ENCODE measurements around the gene GALNT16. TPM values are rescaled to one million over a fixed set of nuclear protein-coding genes. Genes with fewer than 3 reads are reported as not detected.

GALNT16 gene
- total RNA-seq, 4 donors from 2014 or later = 8.3 to 11.7 (median 10.7) TPM

DNA sequence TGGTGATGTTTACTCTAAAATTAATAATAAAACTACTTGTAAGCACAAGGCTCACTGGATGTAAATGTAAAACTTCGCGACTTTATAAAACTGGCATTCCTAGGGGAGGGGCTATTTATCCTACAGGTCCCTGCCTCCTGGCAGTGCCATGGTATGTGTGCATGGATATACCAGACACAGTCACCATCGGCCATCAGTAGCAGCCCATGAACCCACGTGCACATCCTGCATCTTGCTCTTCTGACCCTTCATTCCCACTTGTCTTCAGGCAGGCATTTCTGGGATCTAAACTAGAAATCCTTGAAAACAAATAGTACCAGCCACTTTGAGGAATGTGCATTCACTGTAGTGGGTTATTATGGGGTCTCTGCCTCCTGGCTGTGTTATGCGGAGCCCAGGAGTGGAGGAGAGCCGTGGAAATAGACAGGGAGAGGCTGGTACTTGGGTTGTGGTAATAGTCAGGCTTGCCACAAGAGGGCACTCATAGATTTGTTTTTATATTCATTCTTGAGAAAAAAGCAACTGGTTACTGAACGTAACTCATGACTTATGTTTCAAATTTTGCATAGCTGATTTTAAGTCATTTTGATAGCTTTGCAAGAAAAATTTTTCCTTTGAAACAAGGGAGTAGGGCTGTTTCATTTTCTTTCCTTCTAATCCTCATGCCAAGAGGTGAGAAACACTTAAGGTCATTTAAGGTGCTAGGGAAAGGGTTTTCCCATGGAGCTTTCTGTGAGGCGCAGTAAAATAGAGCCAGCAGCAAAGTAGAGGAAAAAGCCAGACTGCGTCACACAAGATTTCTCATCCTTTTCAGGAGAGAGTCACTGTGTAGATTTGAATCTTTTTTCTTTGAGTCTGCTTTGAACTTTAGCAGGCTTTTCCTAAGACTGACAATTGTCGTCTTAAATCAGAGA is 17.4 kb upstream of the GALNT16 start:
- Histone ChIP-seq H3K36me3 (peaks cover 0 to 38% (median 0%) of the 10 kb centered on the region in 3 donors), H3K4me3 (no peak overlapping the region), H3K27me3 (no peaks in the 10 kb centered on the region), H3K27ac (peak overlapping the region in 3 of 4 donors; percentile 18 to 68 (median 33)), H3K4me1 (peaks cover 0 to 29% (median 1%) of the 10 kb centered on the region in 4 donors), H3K9me3 (no peaks in the 10 kb centered on the region)
- DNase-seq (ENCODE audit: low spot score in 2 of 2) = peak; percentile 52 to 88
- 44 to 51% methylated on average over 10 of the region's 10 CpGs for WGBS, 2 donors
- TF ChIP-seq, protein P1, sequence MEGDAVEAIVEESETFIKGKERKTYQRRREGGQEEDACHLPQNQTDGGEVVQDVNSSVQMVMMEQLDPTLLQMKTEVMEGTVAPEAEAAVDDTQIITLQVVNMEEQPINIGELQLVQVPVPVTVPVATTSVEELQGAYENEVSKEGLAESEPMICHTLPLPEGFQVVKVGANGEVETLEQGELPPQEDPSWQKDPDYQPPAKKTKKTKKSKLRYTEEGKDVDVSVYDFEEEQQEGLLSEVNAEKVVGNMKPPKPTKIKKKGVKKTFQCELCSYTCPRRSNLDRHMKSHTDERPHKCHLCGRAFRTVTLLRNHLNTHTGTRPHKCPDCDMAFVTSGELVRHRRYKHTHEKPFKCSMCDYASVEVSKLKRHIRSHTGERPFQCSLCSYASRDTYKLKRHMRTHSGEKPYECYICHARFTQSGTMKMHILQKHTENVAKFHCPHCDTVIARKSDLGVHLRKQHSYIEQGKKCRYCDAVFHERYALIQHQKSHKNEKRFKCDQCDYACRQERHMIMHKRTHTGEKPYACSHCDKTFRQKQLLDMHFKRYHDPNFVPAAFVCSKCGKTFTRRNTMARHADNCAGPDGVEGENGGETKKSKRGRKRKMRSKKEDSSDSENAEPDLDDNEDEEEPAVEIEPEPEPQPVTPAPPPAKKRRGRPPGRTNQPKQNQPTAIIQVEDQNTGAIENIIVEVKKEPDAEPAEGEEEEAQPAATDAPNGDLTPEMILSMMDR (IDR thresholded peaks at IDR 0.05) = peak; percentile 58 to 85 (median 78)
- no peak for TF ChIP-seq EP300 (IDR thresholded peaks at IDR 0.05)

DNA sequence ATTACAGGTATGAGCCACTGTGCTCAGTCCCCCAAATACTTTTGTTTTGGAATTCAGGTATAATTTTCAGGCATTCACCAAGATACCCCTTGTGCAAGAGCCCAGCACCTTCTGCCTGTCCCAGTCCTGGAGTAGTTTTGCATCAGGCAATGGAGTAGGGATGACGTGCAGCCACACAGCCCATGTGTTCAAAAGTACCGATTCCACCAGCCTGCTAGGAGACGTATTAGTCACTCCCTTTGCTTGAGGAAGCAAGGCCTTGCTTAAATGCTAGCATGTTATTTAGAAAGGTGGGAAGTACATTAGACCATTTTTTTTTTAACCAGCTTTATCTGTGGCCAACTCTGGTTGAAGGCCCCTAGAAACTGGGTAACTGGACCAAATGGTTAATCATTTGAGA is 15.0 kb upstream of the GALNT16 start:
- Histone ChIP-seq H3K36me3 (peaks cover 0 to 16% (median 0%) of the 10 kb centered on the region in 3 donors), H3K27me3 (no peaks in the 10 kb centered on the region), H3K4me1 (peaks cover 0 to 37% (median 1%) of the 10 kb centered on the region in 4 donors), H3K27ac (no peak overlapping the region), H3K4me3 (no peak overlapping the region), H3K9me3 (no peaks in the 10 kb centered on the region)
- 87 to 95% methylated on average over 3 of the region's 3 CpGs for WGBS, 2 donors
- TF ChIP-seq, protein P1 (IDR thresholded peaks at IDR 0.05) = no peak
- TF ChIP-seq EP300 (IDR thresholded peaks at IDR 0.05) (no peak), POLR2A (IDR thresholded peaks at IDR 0.05) (no peak)
- DNase-seq (ENCODE audit: low spot score in 2 of 2) = no peak

DNA sequence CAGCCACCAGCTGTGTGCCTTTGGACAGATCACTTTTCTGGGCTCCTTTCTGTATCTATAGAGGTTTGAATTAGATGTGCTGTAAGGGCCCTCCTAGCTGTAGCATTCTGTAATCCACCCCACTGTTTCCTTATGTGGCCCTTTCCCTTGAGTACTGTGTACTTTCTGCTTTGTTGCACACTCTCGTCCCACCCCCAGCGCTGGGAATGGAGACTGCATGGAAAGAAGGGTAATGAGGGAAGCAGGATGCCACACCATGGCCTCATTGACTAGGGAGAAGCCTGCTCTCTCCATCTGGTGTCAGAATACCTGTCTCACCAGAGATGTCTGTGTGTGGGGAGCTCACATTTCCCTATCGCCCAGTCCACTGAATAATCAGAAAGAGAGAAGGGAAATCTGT is 13.6 kb upstream of the GALNT16 start:
- no peaks in the 10 kb centered on the region for H3K27me3 ChIP-seq
- H3K27ac ChIP-seq = no peak overlapping the region
- TF ChIP-seq EP300 (IDR thresholded peaks at IDR 0.05) = no peak
- TF ChIP-seq, protein P1 (IDR thresholded peaks at IDR 0.05) = no peak
- TF ChIP-seq POLR2A (IDR thresholded peaks at IDR 0.05) = no peak
- H3K4me3 ChIP-seq = no peak overlapping the region
- H3K9me3 ChIP-seq = no peaks in the 10 kb centered on the region
- H3K4me1 ChIP-seq = peaks cover 0 to 30% (median 1%) of the 10 kb centered on the region in 4 donors
- H3K36me3 ChIP-seq = peaks cover 0 to 4% (median 0%) of the 10 kb centered on the region in 3 donors
- WGBS, 2 donors = 85 to 86% methylated on average over 3 of the region's 3 CpGs
- no peak for DNase-seq (ENCODE audit: low spot score in 2 of 2)

DNA sequence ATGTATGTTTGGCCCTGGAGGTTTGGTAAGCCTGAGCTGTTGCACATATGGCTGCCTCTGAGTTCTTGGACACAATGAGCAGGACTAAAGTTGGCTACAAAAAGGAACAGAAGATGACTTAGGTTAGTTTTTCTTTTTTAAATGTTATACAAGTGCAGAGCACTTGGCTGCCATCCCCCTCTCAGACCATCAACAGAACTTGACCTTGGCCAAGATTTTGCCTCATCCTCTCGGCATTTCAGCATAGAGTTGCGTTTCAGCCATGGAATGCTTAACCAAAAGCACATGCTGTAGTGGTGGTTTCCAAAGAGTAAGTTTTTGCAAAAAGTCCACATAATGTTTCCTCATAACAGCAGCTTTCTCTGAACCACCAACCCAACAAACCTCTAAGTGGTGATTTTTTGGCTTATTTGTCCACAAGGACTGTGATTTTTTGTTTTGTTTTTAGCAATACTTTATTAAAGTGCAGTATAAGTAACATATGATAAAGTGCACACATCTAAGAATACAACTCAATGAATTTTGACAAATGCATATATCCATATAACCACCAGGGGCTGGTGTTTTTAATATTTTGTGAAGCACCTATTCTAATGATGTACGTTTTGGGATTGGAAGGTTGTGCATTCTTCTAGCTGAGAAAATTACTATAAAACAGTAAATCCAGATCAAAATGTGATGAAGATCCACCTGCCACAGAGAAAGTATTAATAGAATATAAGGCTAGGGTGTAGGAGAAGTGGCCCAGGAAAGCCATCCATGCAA is 12.1 kb upstream of the GALNT16 start:
- Histone ChIP-seq H3K36me3 (no peaks in the 10 kb centered on the region), H3K27ac (peak overlapping the region in 2 of 4 donors; percentile 54 to 76), H3K27me3 (no peaks in the 10 kb centered on the region), H3K4me1 (peaks cover 0 to 19% (median under 1%) of the 10 kb centered on the region in 4 donors), H3K4me3 (no peak overlapping the region), H3K9me3 (no peaks in the 10 kb centered on the region)
- peak; percentile 49 to 72 for DNase-seq (ENCODE audit: low spot score in 2 of 2)
- WGBS, 2 donors = 46 to 47% methylated on average over 3 of the region's 3 CpGs
- TF ChIP-seq EP300 (IDR thresholded peaks at IDR 0.05) = peak; percentile 56 to 92
- TF ChIP-seq, protein P1 (IDR thresholded peaks at IDR 0.05) = peak in 2 of 5 experiments; percentile 39 to 55
- no peak for TF ChIP-seq POLR2A (IDR thresholded peaks at IDR 0.05)

All from tibial nerve (tissue), 4 donors.